PC-3 (cell line): ENCODE measurements around the gene TCAF2.
"Not testable (repeated sequence)": the region's sequence is repeated elsewhere in the genome, so short reads cannot be mapped to it uniquely, and the experiment has no call there.

Experiments
- EZH2phosphoT487 ChIP-seq: fragments of 300-600 bp; sonication (generic); IDR thresholded peaks from 2 replicates; pipeline ENCODE4 v1.6.1; 2018; ENCODE audit warnings: mild to moderate bottlenecking, antibody characterized with exemption, low read length, borderline replicate concordance
- TF ChIP-seq, protein P1 (sequence below): fragments of 300-600 bp; sonication (generic); conservative IDR thresholded peaks from 2 replicates; pipeline ENCODE4 v1.5.1; 2017; ENCODE audit warnings: antibody characterized with exemption, low read depth, mild to moderate bottlenecking, low read length

DNA sequence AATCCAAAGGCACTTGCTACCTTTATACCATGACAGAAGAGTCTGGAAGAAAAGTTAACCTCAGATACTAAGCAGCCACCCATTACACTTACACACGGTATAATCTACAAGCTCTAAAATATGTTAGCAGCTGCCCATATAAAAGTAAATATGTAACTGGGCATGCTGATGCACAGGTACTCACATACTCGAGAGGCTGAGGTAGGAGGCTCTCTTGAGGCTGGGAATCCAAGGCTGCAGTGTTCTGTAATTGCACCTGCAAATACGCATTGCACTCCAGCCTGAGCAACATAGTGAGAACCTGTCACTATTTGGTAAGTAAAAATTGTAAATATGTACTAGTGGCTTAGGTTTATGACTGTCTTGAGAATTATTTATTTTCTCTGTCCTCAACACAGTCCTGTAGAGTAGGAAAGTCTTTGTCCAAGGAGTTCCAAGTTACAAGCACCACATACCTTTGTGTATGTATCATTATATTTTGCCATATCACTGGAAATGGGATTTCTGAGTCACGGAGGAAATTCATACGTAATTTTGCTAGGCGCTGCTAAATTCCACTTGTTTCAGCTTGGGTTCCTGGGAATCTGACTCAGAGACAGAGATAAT lies 12.3 kb downstream of the TCAF2 start:
- TF ChIP-seq, protein P1, sequence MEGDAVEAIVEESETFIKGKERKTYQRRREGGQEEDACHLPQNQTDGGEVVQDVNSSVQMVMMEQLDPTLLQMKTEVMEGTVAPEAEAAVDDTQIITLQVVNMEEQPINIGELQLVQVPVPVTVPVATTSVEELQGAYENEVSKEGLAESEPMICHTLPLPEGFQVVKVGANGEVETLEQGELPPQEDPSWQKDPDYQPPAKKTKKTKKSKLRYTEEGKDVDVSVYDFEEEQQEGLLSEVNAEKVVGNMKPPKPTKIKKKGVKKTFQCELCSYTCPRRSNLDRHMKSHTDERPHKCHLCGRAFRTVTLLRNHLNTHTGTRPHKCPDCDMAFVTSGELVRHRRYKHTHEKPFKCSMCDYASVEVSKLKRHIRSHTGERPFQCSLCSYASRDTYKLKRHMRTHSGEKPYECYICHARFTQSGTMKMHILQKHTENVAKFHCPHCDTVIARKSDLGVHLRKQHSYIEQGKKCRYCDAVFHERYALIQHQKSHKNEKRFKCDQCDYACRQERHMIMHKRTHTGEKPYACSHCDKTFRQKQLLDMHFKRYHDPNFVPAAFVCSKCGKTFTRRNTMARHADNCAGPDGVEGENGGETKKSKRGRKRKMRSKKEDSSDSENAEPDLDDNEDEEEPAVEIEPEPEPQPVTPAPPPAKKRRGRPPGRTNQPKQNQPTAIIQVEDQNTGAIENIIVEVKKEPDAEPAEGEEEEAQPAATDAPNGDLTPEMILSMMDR, result not testable (repeated sequence)
- not testable (repeated sequence) for TF ChIP-seq EZH2phosphoT487
